Measurements from ENCODE around the gene IL1RAPL2. TPM values are rescaled to one million over a fixed set of nuclear protein-coding genes. Genes with fewer than 3 reads are reported as not detected.

The IL1RAPL2 gene
- total RNA-seq, 1 donor: not detected

DNA sequence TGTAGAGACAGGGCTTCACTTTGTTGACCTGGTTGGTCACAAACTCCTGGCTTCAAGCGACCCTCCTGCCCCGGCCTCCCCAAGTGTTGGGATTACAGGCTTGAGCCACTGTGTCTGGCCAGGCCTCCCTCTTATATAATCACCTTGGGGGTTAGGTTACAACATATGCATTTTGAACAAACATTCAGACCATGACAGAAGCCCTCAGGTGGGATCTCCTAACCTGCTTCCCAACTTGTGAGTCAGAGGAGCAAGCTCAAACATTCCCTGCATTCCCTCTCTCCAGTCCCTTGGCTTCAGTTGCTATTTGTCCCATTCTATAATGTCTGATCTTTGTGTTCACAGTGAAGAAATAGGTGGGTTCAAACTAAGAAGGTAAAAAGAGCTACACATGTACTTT lies 1179.9 kb downstream of the IL1RAPL2 start:
- TF ChIP-seq, protein P1, sequence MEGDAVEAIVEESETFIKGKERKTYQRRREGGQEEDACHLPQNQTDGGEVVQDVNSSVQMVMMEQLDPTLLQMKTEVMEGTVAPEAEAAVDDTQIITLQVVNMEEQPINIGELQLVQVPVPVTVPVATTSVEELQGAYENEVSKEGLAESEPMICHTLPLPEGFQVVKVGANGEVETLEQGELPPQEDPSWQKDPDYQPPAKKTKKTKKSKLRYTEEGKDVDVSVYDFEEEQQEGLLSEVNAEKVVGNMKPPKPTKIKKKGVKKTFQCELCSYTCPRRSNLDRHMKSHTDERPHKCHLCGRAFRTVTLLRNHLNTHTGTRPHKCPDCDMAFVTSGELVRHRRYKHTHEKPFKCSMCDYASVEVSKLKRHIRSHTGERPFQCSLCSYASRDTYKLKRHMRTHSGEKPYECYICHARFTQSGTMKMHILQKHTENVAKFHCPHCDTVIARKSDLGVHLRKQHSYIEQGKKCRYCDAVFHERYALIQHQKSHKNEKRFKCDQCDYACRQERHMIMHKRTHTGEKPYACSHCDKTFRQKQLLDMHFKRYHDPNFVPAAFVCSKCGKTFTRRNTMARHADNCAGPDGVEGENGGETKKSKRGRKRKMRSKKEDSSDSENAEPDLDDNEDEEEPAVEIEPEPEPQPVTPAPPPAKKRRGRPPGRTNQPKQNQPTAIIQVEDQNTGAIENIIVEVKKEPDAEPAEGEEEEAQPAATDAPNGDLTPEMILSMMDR (IDR thresholded peaks at IDR 0.05; ENCODE audit: extremely low read depth, low read depth, low read length): no peak
- Histone ChIP-seq H3K4me1 (ENCODE audit: insufficient read depth, low read length) (no peaks in the 10 kb centered on the region), H3K27me3 (ENCODE audit: insufficient read depth, low read length) (peaks cover 3% of the 10 kb centered on the region), H3K4me3 (ENCODE audit: insufficient read depth, low read length) (no peak overlapping the region), H4K20me1 (ENCODE audit: insufficient read depth, low read length) (no peaks in the 10 kb centered on the region), H3K36me3 (ENCODE audit: insufficient read depth, low read length) (no peaks in the 10 kb centered on the region), H2AFZ (ENCODE audit: low read length) (no peak overlapping the region), H3K4me2 (ENCODE audit: insufficient read depth, low read length) (no peak overlapping the region), H3K27ac (ENCODE audit: low read depth, low read length) (no peak overlapping the region), H3K9me3 (ENCODE audit: low read depth, low read length) (no peaks in the 10 kb centered on the region), H3K79me2 (ENCODE audit: insufficient read depth, low read length) (no peaks in the 10 kb centered on the region)
- DNase-seq (ENCODE audit: insufficient read length, low spot score, missing footprints): no peak

DNA sequence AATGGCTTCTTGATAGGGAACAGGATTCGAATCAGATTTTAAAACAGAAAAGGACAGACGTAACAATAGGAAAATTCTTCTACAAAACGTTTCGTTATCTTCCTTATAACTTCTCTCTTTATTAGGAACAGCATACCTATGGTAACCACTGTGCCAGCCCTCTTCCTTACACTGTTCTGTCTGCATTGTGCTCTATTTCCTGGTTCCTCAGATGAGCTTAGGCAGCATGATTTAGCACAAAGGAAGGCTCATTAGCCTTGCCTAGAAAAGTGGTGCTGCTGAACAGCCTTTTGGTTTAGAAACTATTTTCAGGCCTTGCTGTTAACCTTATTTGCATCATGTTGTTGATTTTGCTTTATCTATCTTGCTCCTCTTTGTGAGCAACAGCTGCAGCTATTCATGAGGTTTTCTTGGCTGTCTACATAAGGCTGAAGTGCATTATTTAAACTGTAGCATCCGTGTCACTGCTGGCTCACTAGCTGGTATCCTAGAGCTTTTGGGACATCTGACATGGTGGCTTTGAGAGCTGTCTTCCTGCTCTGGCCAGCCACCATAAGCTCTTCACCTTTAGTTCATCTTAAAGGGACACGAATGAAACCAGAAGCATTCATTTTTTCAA lies 1186.4 kb downstream of the IL1RAPL2 start:
- no peaks in the 10 kb centered on the region for H4K20me1 ChIP-seq (ENCODE audit: insufficient read depth, low read length)
- H2AFZ ChIP-seq (ENCODE audit: low read length): no peak overlapping the region
- H3K36me3 ChIP-seq (ENCODE audit: insufficient read depth, low read length): no peaks in the 10 kb centered on the region
- no peaks in the 10 kb centered on the region for H3K27me3 ChIP-seq (ENCODE audit: insufficient read depth, low read length)
- H3K27ac ChIP-seq (ENCODE audit: low read depth, low read length): no peak overlapping the region
- H3K4me1 ChIP-seq (ENCODE audit: insufficient read depth, low read length): no peaks in the 10 kb centered on the region
- no peak for DNase-seq (ENCODE audit: insufficient read length, low spot score, missing footprints)
- H3K4me2 ChIP-seq (ENCODE audit: insufficient read depth, low read length): no peak overlapping the region
- H3K79me2 ChIP-seq (ENCODE audit: insufficient read depth, low read length): no peaks in the 10 kb centered on the region
- no peaks in the 10 kb centered on the region for H3K9me3 ChIP-seq (ENCODE audit: low read depth, low read length)
- no peak overlapping the region for H3K4me3 ChIP-seq (ENCODE audit: insufficient read depth, low read length)
- TF ChIP-seq, protein P1 (IDR thresholded peaks at IDR 0.05; ENCODE audit: extremely low read depth, low read depth, low read length): no peak

DNA sequence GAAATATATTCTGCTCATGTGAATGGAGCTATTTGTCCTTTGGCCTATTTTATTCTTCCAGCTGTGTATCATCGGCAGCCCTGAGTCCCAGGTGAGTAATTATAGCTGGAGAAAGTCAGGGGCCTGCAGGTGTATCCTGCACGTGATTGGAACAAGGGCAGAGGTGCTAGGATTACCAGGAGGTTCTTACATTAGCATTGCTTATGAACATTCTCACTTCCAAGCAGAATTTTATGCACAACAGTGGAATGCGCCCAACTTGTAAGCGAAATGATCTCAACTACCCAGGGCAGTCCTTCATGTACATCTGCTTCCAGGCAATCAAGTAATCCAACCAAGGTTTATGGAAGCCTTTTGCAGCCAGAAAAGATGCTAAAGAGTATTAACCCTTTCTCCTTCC lies 1187.4 kb downstream of the IL1RAPL2 start:
- DNase-seq (ENCODE audit: insufficient read length, low spot score, missing footprints): no peak
- Histone ChIP-seq H3K4me1 (ENCODE audit: insufficient read depth, low read length) (no peaks in the 10 kb centered on the region), H3K4me2 (ENCODE audit: insufficient read depth, low read length) (no peak overlapping the region), H3K27ac (ENCODE audit: low read depth, low read length) (no peak overlapping the region), H3K36me3 (ENCODE audit: insufficient read depth, low read length) (no peaks in the 10 kb centered on the region), H2AFZ (ENCODE audit: low read length) (no peak overlapping the region), H3K79me2 (ENCODE audit: insufficient read depth, low read length) (no peaks in the 10 kb centered on the region), H3K4me3 (ENCODE audit: insufficient read depth, low read length) (no peak overlapping the region), H3K9me3 (ENCODE audit: low read depth, low read length) (no peaks in the 10 kb centered on the region), H4K20me1 (ENCODE audit: insufficient read depth, low read length) (no peaks in the 10 kb centered on the region), H3K27me3 (ENCODE audit: insufficient read depth, low read length) (no peaks in the 10 kb centered on the region)
- TF ChIP-seq, protein P1 (IDR thresholded peaks at IDR 0.05; ENCODE audit: extremely low read depth, low read depth, low read length): no peak

DNA sequence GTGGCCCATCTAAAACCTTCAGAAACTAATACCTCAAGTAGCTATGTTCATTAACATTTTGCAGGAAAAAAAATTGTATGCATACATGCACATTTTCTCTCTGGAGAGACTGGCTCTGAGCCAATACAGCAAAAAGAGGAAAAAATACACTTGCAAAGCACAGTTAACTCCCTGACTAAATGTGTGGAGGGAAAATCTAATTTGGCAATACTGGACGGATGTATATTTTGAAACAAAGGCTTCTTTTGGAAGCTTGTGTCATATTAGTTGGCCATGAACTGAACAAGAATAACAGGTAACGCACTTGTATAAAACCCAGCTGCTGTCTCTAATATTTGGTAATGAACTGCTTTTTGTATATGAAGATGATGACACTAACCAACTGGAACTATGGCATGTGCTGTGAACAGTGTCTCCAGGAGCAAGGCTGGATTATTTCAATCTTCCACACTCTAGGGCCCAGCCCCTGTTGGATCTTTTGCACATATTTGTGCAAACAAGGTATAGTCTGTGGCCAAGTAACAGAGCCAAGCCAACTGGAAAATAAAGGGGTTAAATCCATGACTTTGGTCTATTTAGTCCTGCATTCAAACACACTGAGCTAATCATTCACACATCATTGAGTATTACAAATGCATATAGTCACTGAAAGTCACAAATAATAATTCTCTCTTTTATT lies 1188.4 kb downstream of the IL1RAPL2 start:
- no peaks in the 10 kb centered on the region for H3K36me3 ChIP-seq (ENCODE audit: insufficient read depth, low read length)
- H3K79me2 ChIP-seq (ENCODE audit: insufficient read depth, low read length): no peaks in the 10 kb centered on the region
- H3K27ac ChIP-seq (ENCODE audit: low read depth, low read length): no peak overlapping the region
- H3K4me2 ChIP-seq (ENCODE audit: insufficient read depth, low read length): no peak overlapping the region
- DNase-seq (ENCODE audit: insufficient read length, low spot score, missing footprints): no peak
- H3K9me3 ChIP-seq (ENCODE audit: low read depth, low read length): no peaks in the 10 kb centered on the region
- no peaks in the 10 kb centered on the region for H3K4me1 ChIP-seq (ENCODE audit: insufficient read depth, low read length)
- peaks cover 3% of the 10 kb centered on the region for H3K27me3 ChIP-seq (ENCODE audit: insufficient read depth, low read length)
- H3K4me3 ChIP-seq (ENCODE audit: insufficient read depth, low read length): no peak overlapping the region
- H4K20me1 ChIP-seq (ENCODE audit: insufficient read depth, low read length): no peaks in the 10 kb centered on the region
- TF ChIP-seq, protein P1 (IDR thresholded peaks at IDR 0.05; ENCODE audit: extremely low read depth, low read depth, low read length): no peak
- no peak overlapping the region for H2AFZ ChIP-seq (ENCODE audit: low read length)
